ENCODE results near the gene PODN. TPM values are rescaled to one million over a fixed set of nuclear protein-coding genes. Genes with fewer than 3 reads are reported as not detected.
A peak's percentile ranks its signal among the peaks of the same experiment; 100 is the strongest.

The PODN gene
- total RNA-seq, 6 experiments from 2014 or later, result 2.8 to 9.8 (median 5.1) TPM

- intact Hi-C loops (cut with DNase I), result loop anchor here in 1 of 2 donors (10.0 kb wide), 1 partner anchor 150 kb away; no protein-coding TSS in a partner anchor
- WGBS (ENCODE audit: insufficient coverage, low coverage, low lambda C conversion rate, missing lambda C conversion rate), result 35% methylated on average over 2 of the region's 2 CpGs
- peak; percentile 34 to 63 (median 61) for DNase-seq
- Histone ChIP-seq H3K36me3 (peaks cover 0 to 47% (median 14%) of the 10 kb centered on the region in 4 donors), H3K9me3 (no peaks in the 10 kb centered on the region), H3K4me1 (peaks cover 0 to 32% (median 11%) of the 10 kb centered on the region in 4 donors), H3K27ac (peak overlapping the region; percentile 13 to 52 (median 31)), H3K27me3 (no peaks in the 10 kb centered on the region), H3K4me3 (no peak overlapping the region)
- peak; percentile 81 to 96 (median 89) for ATAC-seq
- TF ChIP-seq POLR2A (IDR thresholded peaks at IDR 0.05) (no peak), CTCF (IDR thresholded peaks at IDR 0.05) (no peak)
Observed at GRCh38 chr1:53025034-53025768, 36.8 kb upstream of the PODN start.

- intact Hi-C loops (cut with DNase I), result loop anchor here in 1 of 2 donors (10.0 kb wide), 1 partner anchor 149 kb away; no protein-coding TSS in a partner anchor
- WGBS (ENCODE audit: insufficient coverage, low coverage, low lambda C conversion rate, missing lambda C conversion rate), result 29% methylated on average over 2 of the region's 2 CpGs
- Histone ChIP-seq H3K4me3 (no peak overlapping the region), H3K27ac (peak overlapping the region in 2 of 3 donors; percentile 31 to 52), H3K36me3 (peaks cover 0 to 53% (median 17%) of the 10 kb centered on the region in 4 donors), H3K27me3 (no peaks in the 10 kb centered on the region), H3K9me3 (no peaks in the 10 kb centered on the region), H3K4me1 (peaks cover 0 to 32% (median 11%) of the 10 kb centered on the region in 4 donors)
- ATAC-seq, result no peak
- TF ChIP-seq CTCF (IDR thresholded peaks at IDR 0.05), result no peak
- no peak for TF ChIP-seq POLR2A (IDR thresholded peaks at IDR 0.05)
- no peak for DNase-seq
Observed at GRCh38 chr1:53025769-53026112, 36.3 kb upstream of the PODN start.

- intact Hi-C loops (cut with DNase I), result loop anchor here in 1 of 2 donors (10.0 kb wide), 1 partner anchor 149 kb away; no protein-coding TSS in a partner anchor
- H3K27me3 ChIP-seq, result no peaks in the 10 kb centered on the region
- peaks cover 0 to 58% (median 20%) of the 10 kb centered on the region in 4 donors for H3K36me3 ChIP-seq
- ATAC-seq (no peak), DNase-seq (no peak)
- 44% methylated on average over 2 of the region's 2 CpGs for WGBS (ENCODE audit: insufficient coverage, low coverage, low lambda C conversion rate, missing lambda C conversion rate)
- peaks cover 0 to 32% (median 11%) of the 10 kb centered on the region in 4 donors for H3K4me1 ChIP-seq
- H3K27ac ChIP-seq, result no peak overlapping the region
- TF ChIP-seq POLR2A (IDR thresholded peaks at IDR 0.05), result no peak
- no peak for TF ChIP-seq CTCF (IDR thresholded peaks at IDR 0.05)
- H3K9me3 ChIP-seq, result no peaks in the 10 kb centered on the region
- H3K4me3 ChIP-seq, result no peak overlapping the region
Observed at GRCh38 chr1:53026254-53026653, 35.8 kb upstream of the PODN start.

GRCh38 chr1:53031732-53032131 is 30.3 kb upstream of the PODN start:
- H3K9me3 ChIP-seq, result no peaks in the 10 kb centered on the region
- DNase-seq, result no peak
- no peak for ATAC-seq
- intact Hi-C loops (cut with DNase I), result no loop called here
- TF ChIP-seq CTCF (IDR thresholded peaks at IDR 0.05) (no peak), POLR2A (IDR thresholded peaks at IDR 0.05) (no peak)
- WGBS (ENCODE audit: insufficient coverage, low coverage, low lambda C conversion rate, missing lambda C conversion rate), result 100% methylated on average over 1 of the region's 1 CpG
- H3K4me1 ChIP-seq, result no peaks in the 10 kb centered on the region
- H3K27me3 ChIP-seq, result no peaks in the 10 kb centered on the region
- H3K36me3 ChIP-seq, result peaks cover 0 to 77% (median 34%) of the 10 kb centered on the region in 4 donors
- H3K27ac ChIP-seq, result no peak overlapping the region
- no peak overlapping the region for H3K4me3 ChIP-seq
